Activated T-helper 1 cell treated with Interleukin-2 at 50 U/mL for 16 hours (primary cell): ENCODE results near the gene RAB7A.
"Not testable (repeated sequence)": the region's sequence is repeated elsewhere in the genome, so short reads cannot be mapped to it uniquely, and the experiment has no call there.

Source experiments
- DNase-seq: peaks from one replicate; pipeline ENCODE4 v3.0.0-alpha.2; 2020; ENCODE audit warnings: low read depth

The RAB7A gene

DNA sequence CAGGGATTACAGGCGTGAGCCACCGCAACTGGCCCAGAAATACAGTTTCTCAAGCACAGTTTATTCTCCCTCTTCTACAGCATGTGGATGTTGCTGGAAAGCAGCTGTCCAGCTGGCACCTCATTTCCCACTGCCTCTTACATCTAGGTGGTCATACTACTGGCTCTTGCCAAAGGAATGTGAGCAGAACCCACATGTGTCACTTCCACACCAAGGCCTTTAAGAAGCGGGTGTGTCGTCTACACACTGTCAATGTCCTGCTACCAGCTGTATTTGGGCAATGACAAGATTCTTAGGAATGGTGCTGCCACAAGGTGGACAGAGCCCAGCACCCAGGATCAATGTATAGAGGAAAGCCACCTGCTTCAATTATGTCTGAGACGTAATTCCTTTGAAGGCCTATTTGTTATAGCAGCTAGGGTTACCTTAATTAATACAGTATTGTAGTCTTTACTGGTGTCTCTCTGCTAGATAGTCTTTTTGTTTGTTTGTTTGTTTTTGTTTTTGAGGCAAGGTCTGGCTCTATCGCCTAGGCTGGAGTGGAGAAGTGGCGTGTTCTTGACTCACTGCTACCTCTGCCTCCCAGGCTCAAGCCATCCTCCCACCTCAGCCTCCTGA is 15.1 kb upstream of the RAB7A start:
- DNase-seq = no peak

DNA sequence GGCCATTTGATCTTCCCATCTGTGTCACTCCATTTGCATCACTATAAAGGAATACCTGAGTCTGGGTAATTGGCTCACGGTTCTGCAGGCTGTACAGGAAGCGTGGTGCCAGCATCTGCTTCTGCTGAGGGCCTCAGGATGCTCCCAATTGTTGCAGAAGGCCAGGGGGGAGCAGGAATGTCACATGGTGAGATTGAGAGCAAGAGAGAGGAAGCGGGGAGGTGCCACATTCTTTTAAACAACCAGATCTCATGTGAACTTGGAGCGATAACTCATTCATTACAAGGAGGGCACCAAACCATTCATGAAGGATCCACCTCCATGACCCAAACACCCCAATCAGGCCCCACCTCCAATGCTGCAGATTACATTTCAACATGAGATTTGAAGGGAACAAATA is 13.1 kb upstream of the RAB7A start:
- no peak for DNase-seq

DNA sequence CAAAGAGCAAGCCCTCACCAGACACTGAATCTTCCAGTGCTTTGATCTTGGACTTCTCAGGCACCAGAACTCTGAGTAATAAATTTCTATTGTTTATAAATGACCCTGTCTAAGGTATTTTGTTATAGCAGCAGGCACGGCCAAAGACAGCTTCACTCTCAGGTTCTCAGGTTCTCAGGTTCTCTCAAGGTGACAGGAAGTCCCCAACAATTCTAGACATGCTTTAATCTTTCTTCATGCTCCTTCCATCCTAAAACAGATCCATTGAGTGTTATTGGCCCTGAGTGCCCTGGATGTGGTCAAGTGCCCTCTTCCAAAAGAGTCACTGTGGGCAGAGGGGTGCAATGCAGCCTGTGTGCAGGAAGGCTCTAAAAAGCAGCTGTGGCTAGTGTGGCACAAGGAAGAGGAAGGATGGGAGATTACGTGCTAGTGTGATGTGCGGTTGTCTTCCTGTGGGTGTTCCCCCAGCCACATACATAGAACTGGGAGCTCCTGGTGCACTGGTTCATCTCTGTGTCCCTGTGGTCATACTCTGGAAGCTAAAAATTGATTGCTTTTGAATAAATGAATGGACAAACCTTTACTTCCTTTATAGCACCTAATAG is 11.0 kb upstream of the RAB7A start:
- DNase-seq = no peak

DNA sequence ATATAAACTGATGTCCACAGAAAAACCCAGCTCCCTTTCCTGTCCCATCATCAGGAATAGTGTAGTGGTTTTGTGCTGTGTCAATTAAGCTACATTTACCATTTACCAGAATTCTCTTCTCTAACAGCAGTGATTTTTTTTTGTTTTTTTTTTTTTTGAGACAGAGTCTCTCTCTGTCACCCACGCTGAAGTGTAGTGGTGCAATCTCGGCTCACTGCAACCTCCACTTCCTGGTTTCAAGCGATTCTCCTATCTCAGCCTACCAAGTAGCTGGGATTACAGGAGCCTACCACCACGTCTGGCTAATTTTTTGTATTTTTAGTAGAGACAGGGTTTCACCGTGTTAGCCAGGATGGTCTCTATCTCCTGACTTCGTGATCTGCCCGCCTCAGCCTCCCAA is 7.1 kb upstream of the RAB7A start:
- DNase-seq = not testable (repeated sequence)

DNA sequence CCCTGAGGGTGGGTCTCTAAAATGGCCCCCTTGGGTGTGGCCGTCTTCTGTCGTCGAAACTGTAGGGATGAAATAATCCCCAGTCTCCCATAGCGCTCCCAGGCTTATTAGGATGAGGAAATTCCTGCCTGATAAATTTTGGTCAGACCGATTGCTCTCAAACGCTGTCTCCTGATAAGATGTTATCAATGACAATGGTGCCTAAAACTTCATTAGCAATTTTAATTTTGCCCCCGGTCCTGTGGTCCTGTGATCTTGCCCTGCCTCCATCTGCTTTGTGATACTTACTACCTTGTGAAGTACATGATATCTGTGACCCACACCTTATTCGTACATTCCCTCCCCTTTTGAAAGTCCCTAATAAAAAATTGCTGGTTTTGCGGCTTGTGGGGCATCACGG is 5.1 kb upstream of the RAB7A start:
- no peak for DNase-seq

DNA sequence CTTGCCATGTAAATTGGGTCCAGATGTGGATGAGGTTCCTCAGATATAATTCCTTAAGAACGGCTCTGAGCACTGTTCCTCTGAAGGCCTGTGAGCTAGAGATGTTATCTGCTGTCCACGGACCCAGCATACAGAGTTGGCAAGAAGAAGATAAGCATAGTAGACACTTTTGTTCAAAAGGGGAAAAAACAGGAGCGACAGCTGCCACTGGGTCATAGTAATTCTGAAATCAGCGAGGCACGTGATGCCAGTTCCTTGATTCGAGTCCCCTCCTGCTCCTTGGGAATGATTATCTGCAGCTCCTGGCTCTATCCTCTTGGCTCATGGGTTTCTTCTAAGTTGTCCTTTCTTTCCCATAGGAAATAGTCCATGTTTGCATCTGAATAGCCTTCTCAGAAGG is 2.5 kb upstream of the RAB7A start:
- no peak for DNase-seq

DNA sequence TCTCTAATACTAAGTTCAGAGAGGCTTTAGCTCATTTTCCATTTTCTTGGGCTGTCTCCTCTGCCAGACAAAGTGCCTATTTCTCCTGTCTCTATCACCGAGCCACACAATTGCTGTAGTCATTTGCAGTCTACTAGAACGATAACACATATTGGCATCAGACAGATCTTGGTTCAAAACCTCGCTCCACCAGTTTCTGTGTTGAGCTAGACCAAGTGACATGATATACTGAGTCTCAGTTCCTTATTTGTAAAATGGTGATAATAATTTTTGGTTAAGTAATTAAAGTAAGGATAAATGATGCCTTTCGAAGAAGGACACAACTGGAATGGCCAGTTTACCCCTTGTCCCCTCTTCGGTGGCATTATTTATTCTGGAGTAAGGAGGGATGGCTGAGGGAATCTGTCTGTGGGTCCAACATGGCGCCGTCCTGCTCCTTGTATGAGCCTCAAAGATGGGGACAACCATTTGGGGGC is 398 bp upstream of the RAB7A start:
- no peak for DNase-seq

DNA sequence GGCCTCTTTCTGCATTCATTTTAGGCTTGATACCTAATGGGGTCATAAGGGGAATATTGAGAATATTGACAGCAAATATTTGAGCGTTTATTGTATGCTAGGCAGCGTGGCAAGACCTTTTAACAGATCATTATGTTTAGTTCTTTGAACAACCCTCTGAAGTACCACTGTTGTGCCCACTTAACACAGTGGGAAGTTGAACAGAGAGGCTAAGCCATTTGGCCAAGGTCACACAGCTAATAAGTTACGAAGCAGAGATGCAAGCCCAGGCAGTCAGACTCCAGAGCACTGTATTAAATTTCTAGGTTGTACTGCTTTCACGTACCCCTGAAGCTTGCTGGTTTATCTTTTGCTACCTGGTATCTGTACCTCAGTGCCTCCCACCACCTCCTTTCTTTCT is 1.1 kb downstream of the RAB7A start:
- no peak for DNase-seq

DNA sequence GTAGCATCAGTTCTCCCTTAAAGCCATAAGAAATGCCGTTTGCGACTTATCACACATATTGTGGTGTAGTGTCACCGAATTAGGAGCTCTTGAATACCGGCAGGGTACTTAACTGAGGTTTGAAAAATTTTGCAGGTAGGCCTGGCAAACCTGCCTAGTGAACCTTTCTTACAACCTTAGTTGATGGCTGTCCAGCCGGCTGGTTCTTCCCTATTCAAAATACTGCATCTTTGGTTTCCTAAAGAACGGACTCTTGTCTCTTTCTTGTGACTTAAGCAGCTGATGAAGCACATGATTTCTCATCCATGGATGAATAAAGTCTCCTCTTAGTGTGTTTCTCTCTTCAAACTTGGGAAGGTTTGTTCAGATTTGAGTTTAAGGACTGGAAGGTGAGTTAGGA is 1.5 kb downstream of the RAB7A start:
- DNase-seq = no peak

DNA sequence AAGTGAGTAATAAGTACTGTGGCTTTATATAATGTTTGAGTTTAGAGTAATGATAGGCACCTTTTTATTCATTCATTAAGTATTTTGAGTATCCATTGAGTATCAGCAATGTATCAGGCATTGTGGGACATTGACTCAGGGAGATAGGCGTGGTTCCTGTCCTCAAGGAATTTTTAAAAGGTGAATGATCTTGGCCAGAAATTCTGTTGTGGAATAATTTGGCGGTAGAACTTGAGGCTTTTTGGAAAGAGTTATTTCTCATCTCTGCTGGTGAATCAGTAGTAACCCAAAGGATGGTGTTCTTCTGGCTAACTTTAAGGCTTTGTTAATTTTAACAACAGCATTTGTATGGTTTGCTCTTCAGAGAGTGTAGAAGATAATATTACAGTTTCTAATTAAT is 2.0 kb downstream of the RAB7A start:
- DNase-seq = no peak

DNA sequence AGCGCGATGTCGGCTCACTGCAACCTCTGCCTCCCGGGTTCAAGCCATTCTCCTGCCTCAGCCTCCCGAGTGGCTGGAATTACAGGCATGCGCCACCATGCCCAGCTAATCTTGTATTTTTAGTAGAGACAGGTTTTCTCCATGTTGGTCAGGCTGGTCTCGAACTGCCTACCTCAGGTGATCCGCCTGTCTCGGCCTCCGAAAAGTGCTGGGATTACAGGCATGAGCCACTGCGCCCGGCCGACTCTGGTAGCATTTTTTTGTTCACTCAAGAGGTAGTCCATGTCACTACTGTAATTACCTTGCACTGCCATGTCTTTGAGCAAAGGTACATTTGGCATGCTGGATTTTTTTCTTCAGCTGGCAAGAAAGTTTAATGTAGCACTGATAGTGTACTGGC is 2.5 kb downstream of the RAB7A start:
- not testable (repeated sequence) for DNase-seq

DNA sequence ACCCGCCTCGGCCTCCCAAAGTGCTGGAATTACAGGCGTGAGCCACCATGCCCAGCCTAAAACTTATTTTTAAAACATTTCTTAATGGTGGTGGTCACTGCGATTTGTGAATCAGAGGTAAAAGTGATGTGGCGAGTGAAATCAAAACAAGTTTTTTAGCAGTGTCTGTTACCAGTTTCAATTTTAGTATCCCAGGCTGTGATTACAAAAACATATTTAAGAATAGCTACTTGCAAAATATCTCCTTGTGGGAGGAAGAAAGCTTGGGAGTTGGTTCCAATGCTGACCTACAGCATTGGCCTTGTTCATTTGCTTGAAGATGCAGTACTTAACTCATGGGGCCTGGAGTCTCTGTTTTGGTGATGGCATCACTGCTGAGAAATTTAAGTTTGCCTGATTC is 4.5 kb downstream of the RAB7A start:
- DNase-seq = no peak

DNA sequence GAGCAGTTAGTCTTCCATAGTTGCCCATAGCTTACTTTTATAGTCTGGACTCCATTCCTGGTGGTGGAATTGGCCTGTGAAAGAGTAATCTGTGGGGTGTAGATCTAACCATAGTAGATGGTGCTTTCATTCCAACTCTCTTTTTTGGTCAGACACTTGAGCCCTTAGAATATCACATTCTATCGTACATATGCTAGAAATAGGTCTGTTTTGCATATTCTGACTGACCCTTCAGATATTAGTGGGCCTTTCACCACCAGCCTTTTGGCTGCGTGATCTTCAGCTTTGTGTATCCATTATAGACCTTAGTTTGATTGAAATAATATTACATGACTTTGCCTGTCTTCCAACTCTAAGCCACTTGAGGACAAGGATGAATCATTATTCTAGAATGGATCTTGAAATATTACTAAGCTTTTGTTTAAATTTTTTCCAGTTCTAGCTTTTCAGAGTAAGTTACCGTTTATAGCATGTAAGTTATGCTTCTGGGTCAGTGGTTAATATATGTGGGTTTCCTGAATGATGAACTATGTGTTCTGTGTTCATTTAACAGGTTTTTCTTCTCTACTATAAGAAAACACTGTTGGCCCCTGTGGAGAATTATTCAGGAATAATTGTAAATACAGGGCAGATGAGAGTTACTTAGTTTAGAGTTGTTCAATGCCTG is 8.7 kb downstream of the RAB7A start:
- DNase-seq = no peak

DNA sequence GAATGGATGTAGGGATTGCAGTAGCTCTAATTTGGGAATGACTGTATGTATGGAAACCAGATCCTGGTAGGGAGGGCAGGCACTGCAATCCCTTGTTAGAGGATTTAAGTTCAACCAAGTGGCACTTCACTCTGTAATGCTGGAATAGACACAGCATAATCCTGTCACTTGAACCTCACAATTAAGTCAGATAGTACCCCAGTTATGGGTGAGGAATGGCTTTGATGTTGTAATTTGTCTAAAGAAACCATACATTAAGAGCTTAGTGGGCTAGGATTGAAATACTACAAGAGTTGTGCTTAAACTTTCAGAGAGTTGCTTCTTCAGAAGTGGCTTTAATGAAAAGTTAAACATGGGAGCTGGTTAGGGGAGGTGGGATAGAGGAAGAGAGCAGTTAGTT is 9.3 kb downstream of the RAB7A start:
- DNase-seq = no peak

DNA sequence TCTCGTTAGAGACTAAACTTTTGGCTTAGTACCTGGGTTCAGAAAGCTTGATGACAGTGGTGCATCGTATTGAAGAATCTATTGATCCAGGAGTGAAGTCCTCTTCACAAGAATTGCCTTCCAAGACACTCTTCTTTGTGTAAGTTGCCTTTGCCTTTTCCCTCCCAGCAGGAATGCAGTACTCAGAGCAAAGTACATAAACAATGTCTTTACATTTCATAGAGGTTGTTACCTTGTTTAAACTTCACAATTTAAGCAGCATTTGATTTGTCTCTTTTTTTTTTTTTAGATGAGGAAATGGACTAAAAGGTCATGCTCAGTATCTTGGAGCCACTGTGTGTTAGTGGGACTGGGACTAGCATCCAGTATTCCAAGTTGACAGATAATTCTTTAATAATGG is 9.9 kb downstream of the RAB7A start:
- no peak for DNase-seq

DNA sequence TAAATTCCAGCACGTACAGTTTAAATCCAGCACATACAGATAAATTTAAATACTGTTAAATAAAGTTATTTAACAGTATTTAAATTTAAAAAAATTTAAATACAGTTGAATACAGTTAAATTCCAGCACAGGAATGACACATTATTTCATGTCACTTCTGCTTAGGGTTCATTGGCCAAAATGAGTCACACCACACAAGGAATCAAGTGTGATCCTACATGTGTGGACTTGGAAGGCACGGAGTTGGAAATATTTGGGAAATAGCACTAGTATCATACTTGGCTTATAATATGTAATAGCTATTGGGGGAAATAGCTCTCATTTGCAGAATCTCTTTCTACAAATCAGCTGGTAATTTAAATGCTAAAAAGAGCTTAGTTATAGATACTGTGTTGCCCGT is 10.6 kb downstream of the RAB7A start:
- no peak for DNase-seq

DNA sequence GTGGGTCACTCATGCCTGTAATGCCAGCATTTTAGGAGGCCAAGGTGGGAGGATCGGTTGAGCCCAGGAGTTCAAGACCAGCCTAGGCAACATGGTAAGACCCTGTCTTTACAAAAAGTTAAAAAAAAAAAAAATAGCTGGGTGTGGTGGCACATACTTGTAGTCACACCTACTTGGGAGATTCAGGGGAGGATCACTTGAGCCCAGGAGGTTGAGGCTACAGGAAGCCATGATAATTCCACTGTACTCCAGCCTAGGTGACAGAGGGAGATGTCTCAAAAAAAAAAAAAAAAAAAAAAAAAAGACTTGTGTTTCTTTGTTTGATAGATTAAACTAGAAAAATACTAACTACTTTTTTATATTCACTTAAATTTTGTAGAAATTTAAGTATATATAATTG is 14.6 kb downstream of the RAB7A start:
- no peak for DNase-seq

DNA sequence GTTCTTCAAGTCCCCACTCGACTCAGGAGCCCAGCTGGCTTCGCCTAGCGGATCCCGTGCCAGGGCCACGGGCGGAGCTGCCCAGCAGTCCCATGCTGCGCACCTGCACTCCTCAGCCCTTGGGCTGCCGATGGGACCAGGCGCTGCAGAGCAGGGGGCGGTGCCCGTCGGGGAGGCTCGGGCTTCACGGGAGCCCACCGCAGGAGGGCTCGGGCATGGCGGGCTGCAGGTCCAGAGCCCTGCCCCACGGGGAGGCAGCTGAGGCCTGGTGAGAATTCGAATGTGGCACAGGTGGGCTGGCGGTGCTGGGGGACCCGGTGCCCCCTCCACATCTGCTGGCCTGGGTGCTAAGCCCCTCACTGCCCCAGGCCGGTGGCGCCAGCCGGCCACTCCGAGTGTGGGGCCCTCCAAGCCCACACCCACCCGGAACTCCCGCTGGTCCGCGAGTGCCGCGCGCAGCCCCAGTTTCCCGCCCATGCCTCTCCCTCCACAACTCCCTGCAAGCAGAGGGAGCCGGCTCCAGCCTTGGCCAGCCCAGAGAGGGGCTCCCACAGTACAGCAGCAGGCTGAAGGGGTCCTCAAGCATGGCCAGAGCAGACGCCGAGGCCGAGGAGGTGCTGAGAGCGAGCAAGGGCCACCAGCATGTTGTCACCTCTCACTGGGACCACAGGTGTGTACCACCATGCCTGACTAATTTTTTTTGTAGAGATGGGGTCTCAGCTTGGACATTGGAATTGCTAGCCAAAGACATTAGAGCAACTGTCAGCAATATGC is 17.0 kb downstream of the RAB7A start:
- no peak for DNase-seq

DNA sequence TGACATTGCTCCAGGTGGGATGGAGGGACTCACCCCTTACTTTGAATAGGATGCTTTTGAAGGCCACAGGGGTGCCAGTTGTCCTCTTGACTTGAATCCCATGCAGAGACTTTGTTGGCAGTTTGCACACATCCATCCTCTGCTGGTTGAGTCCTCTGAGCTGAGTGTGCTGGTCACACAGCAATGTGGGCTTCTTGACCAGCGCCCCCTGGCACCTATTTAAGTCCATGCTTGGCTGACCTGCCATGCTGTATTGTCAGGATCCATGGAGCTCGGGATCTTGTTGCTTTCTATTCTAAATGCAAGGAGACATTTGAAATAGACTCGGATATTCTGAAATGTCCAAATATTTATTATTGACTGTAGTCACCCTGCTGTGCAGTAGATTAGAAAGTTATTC is 19.8 kb downstream of the RAB7A start:
- no peak for DNase-seq

DNA sequence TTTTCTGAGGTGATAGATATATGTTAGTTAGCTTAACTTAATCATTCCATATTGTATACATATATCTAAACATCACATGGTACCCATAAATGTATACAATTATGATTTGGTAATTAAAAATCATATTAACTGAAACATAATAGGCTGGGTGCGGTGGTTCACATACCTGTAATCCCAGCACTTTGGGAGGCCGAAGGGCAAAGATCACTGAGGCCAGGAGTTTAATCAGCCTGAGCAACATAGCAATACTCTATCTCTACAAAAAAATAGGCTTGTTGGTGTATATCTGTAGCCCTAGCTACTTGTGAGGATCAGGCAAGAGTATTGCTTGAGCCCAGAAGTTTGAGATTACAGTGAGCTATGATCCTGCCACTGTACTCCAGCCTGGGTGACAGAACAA is 20.9 kb downstream of the RAB7A start:
- no peak for DNase-seq

DNA sequence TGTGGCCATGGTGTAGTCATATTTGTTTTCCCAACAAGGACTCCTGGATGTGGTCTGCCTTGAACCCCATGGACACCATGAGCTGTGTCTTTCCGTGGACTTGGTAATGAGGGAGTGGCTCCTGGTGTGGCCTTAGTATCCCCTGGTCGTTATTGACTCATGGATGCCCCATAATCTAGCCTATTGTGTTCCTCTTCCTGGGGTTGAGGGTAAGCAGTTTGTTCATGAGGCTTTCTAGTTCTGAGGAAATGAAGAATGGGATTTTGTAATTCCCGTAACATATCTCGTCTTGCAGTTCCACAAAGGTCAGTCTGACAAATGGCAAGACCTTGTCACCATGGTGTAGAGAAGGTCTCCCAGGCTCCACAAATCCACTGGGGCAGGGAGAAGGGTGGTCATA is 22.6 kb downstream of the RAB7A start:
- DNase-seq = no peak

DNA sequence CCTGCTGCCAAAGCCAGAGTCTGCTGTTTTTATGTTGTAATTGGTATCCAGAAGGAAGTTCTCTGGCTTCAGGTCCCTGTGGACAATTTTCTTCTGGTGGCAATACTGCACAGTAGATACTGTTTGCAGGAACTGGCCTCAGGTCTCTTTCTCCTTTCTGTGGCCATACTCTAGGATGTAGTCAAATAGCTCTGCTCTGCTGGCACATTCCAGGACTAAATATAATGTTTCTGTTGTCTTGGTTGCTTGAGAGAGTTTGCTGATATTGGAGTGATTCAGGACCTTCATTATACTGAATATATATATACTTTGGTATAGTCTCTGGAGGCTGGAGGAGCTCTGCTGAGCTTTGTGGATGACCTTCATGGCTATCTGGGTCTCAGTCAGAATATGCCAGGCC is 23.1 kb downstream of the RAB7A start:
- no peak for DNase-seq

DNA sequence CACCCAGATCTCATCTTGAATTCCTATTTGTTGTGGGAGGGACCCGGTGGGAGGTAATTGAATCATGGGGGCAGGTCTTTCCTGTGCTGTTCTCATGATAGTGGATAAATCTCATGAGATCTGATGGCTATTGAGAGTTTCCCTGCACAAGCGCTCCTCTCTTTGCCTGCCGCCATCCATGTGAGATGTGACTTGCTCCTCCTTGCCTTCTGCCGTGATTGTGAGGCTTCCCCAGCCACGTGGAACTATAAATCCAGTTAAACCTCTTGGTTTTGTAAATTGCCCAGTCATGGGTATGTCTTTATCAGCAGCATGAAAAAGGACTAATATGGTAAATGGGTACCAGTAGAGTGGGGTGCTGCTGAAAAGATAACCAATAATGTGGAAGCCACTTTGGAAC is 23.6 kb downstream of the RAB7A start:
- DNase-seq = not testable (repeated sequence)
